GM12874 (cell line): ENCODE measurements around the gene DPF1.

Source experiments
- CTCF ChIP-seq: IDR thresholded peaks from 2 replicates; pipeline ENCODE4 v1.5.1; 2011; ENCODE audit warnings: low read depth, mild to moderate bottlenecking, control low read depth, low read length, moderate library complexity; ENCODE audit not compliant: insufficient read depth

DPF1 gene

GRCh38 chr19:38163419-38164290 is 60.4 kb downstream of the DPF1 start:
- no peak for TF ChIP-seq CTCF

GRCh38 chr19:38162632-38163031 is 61.4 kb downstream of the DPF1 start:
- TF ChIP-seq CTCF = no peak

- TF ChIP-seq CTCF = no peak
These were observed 61.9 kb downstream of the DPF1 start for GRCh38 chr19:38162094-38162493.
